Gastroesophageal sphincter (tissue), 3 donors: Measurements from ENCODE around the gene NAGS.

Source experiments
- CTCF ChIP-seq, 4 experiments: fragments of 200-600 bp in 2 of 4; fragments of 450-650 bp in 2 of 4; sonication (generic) in 1 of 4; IDR thresholded peaks; one replicate each; pipeline ENCODE4 v1.5.1; 2017 to 2019; ENCODE audit warnings: antibody characterized with exemption in 4 of 4, mild to moderate bottlenecking in 2 of 4, moderate library complexity in 2 of 4
- EP300 ChIP-seq: sonication (generic); formaldehyde crosslinking; IDR thresholded peaks from one replicate; pipeline ENCODE4 v1.6.1; 2017; ENCODE audit warnings: antibody characterized with exemption, mild to moderate bottlenecking
- POLR2A ChIP-seq, 2 donors: fragments of 450-650 bp; IDR thresholded peaks; one replicate each; pipeline ENCODE4 v1.6.1; 2017; ENCODE audit warnings: antibody characterized with exemption in 2 of 2, mild to moderate bottlenecking in 2 of 2, moderate library complexity in 1 of 2
- POLR2AphosphoS5 ChIP-seq: sonication (generic); formaldehyde crosslinking; IDR thresholded peaks from one replicate; pipeline ENCODE4 v1.6.1; 2017; ENCODE audit warnings: antibody characterized with exemption

- TF ChIP-seq CTCF (IDR thresholded peaks at IDR 0.05) (no peak), POLR2A (IDR thresholded peaks at IDR 0.05) (no peak), EP300 (no peak), POLR2AphosphoS5 (no peak)
Measured at GRCh38 chr17:44044071-44044470, 39.6 kb downstream of the NAGS start.
